Mesothelial cell of epicardium (in vitro differentiated cells): ENCODE data around the gene CFAP45. TPM values are rescaled to one million over a fixed set of nuclear protein-coding genes. Genes with fewer than 3 reads are reported as not detected.
A peak's percentile ranks its signal among the peaks of the same experiment; 100 is the strongest.

Experiments
- DNase-seq, 2 experiments: peaks; one replicate each; pipeline ENCODE4 v3.0.0; 2021; ENCODE audit warnings: low spot score in 2 of 2; ENCODE audit not compliant: unreplicated experiment in 2 of 2
- H3K27ac Mint-ChIP-seq: 2 replicates; pipeline ENCODE4 v1.8.0; 2021; ENCODE audit warnings: mixed read lengths
- H3K27me3 Mint-ChIP-seq: 2 replicates; pipeline ENCODE4 v1.8.0; 2021; ENCODE audit warnings: low read depth, mixed read lengths
- H3K36me3 Mint-ChIP-seq: 2 replicates; pipeline ENCODE4 v1.8.0; 2021; ENCODE audit warnings: mixed read lengths
- H3K4me1 Mint-ChIP-seq: 2 replicates; pipeline ENCODE4 v1.8.0; 2021; ENCODE audit warnings: mixed read lengths
- H3K4me3 Mint-ChIP-seq: 2 replicates; pipeline ENCODE4 v1.8.0; 2021; ENCODE audit warnings: mild to moderate bottlenecking, moderate library complexity, mixed read lengths
- H3K9me3 Mint-ChIP-seq: 2 replicates; pipeline ENCODE4 v1.8.0; 2021; ENCODE audit warnings: mixed read lengths
- total RNA-seq: library from RNA; stranded (reverse); gene quantifications from 3 replicates; pipeline ENCODE4 v1.2.1, GENCODE V29; 2021
- TF ChIP-seq, protein P1 (sequence below): fragments of 200-600 bp; sonication (generic); IDR thresholded peaks from one replicate; pipeline ENCODE4 v1.5.0; 2021; ENCODE audit warnings: antibody characterized with exemption; ENCODE audit not compliant: unreplicated experiment

The CFAP45 gene
- total RNA-seq, 1 donor from 2014 or later, result 0.20 TPM

DNA sequence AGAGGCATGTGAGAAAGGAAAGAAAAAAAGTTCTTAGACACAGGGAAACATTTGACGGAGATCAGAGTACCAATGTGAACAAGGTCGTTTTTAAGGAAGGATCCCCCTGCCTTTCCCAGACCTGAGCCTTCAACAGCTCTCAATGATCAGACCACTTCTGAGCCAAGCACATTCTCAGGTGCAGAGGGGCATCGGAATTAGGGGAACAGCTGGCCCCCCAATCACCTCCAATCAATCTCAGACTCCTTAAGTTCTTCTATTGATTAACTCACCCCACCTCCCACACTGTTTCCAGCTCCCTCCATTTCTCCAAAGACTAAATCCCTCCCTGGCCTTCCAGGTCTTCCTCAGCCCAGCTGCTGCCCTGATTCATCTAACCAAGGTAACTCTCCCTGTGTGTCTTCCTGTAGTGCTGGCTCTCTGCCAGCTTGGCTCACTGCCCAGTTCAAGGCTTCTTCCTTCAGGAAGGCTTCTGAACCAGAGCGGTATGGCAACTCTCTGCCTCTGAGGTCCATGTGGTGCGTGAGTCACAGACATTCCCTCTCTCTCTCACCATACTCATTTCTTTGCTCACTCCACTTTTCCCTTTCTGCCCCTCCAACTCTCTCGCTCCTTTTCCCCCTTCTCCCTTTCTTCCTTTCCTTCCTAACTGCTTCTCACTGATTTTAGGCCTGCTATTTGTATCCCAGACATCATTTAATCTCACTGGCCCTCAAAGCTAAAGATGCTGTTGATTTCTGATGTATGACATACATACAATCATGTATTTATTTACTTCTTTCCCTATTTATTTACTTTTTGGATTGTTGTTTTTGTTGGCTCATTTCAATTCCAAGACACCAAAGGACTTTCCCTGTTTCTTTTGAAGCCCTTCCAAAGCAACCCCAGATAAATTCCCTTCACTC lies 18.1 kb downstream of the CFAP45 start:
- DNase-seq, result peak; percentile 91 to 94
- no peaks in the 10 kb centered on the region for H3K9me3 Mint-ChIP-seq
- H3K4me1 Mint-ChIP-seq, result no peaks in the 10 kb centered on the region
- H3K27ac Mint-ChIP-seq, result no peak overlapping the region
- TF ChIP-seq, protein P1, sequence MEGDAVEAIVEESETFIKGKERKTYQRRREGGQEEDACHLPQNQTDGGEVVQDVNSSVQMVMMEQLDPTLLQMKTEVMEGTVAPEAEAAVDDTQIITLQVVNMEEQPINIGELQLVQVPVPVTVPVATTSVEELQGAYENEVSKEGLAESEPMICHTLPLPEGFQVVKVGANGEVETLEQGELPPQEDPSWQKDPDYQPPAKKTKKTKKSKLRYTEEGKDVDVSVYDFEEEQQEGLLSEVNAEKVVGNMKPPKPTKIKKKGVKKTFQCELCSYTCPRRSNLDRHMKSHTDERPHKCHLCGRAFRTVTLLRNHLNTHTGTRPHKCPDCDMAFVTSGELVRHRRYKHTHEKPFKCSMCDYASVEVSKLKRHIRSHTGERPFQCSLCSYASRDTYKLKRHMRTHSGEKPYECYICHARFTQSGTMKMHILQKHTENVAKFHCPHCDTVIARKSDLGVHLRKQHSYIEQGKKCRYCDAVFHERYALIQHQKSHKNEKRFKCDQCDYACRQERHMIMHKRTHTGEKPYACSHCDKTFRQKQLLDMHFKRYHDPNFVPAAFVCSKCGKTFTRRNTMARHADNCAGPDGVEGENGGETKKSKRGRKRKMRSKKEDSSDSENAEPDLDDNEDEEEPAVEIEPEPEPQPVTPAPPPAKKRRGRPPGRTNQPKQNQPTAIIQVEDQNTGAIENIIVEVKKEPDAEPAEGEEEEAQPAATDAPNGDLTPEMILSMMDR, result no peak
- no peaks in the 10 kb centered on the region for H3K27me3 Mint-ChIP-seq
- H3K4me3 Mint-ChIP-seq, result no peak overlapping the region
- no peaks in the 10 kb centered on the region for H3K36me3 Mint-ChIP-seq

DNA sequence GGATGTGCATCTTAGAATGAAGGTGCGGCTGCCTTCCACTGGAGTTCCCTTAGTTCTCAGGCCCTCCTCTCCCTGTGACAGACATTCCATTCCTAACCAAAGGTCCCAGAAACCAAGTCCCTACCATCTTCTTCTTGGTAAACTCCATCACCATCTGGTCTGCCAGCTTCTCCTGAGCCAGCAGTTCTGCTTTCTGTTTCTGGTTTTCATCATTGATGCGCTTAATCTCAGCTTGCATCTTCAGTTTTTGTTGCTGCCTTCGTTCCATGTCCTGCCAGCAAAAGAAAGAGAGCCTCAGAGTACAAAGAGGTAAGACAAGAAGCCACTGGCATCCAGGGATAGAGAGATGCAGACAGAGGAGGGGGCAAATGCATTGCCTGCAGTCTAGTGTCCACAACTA lies 19.5 kb downstream of the CFAP45 start:
- no peaks in the 10 kb centered on the region for H3K4me1 Mint-ChIP-seq
- no peaks in the 10 kb centered on the region for H3K27me3 Mint-ChIP-seq
- DNase-seq, result no peak
- TF ChIP-seq, protein P1, result no peak
- no peaks in the 10 kb centered on the region for H3K9me3 Mint-ChIP-seq
- H3K36me3 Mint-ChIP-seq, result no peaks in the 10 kb centered on the region
- H3K27ac Mint-ChIP-seq, result no peak overlapping the region
- no peak overlapping the region for H3K4me3 Mint-ChIP-seq

DNA sequence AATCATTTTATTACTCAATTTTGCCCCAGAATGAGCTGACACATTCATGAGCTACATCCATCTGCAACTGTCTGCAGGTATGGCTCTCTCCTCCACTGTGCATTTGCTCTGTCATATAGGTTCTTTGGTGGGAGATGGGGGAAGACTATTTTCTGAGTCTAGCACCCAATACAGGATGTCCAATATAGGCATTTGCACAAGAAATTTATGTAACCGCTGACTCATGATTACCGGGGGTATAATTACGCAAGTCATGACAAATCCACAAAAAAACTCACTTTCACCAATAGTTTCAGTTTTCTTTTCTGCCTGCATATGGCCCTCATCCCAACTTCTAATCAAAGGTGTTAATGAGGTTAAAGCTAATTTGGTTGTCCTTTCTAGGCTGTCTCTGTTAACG lies 20.0 kb downstream of the CFAP45 start:
- Mint-ChIP-seq H3K4me3 (no peak overlapping the region), H3K27me3 (no peaks in the 10 kb centered on the region), H3K9me3 (no peaks in the 10 kb centered on the region), H3K27ac (no peak overlapping the region), H3K4me1 (no peaks in the 10 kb centered on the region), H3K36me3 (no peaks in the 10 kb centered on the region)
- TF ChIP-seq, protein P1, result no peak
- no peak for DNase-seq

DNA sequence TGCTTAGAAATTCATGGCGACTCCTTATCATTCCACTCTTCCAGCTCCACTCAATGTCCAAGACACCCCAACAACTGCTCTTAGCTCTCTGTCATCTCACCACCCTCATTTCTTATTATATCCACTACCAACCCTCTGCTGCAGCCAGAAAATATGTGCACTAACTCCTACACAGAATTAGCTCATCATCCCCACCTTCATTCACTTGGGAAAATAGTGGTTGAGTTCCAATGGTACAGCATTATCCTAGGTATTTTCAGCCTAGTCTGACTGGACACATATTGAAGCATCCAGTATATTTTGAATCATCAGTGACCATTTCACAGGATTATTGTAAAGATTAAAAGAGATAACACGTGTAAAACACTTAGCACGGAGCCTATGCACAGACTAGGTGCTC lies 20.8 kb downstream of the CFAP45 start:
- TF ChIP-seq, protein P1, result no peak
- Mint-ChIP-seq H3K4me3 (no peak overlapping the region), H3K27me3 (no peaks in the 10 kb centered on the region), H3K4me1 (no peaks in the 10 kb centered on the region), H3K36me3 (no peaks in the 10 kb centered on the region), H3K27ac (no peak overlapping the region), H3K9me3 (no peaks in the 10 kb centered on the region)
- no peak for DNase-seq

DNA sequence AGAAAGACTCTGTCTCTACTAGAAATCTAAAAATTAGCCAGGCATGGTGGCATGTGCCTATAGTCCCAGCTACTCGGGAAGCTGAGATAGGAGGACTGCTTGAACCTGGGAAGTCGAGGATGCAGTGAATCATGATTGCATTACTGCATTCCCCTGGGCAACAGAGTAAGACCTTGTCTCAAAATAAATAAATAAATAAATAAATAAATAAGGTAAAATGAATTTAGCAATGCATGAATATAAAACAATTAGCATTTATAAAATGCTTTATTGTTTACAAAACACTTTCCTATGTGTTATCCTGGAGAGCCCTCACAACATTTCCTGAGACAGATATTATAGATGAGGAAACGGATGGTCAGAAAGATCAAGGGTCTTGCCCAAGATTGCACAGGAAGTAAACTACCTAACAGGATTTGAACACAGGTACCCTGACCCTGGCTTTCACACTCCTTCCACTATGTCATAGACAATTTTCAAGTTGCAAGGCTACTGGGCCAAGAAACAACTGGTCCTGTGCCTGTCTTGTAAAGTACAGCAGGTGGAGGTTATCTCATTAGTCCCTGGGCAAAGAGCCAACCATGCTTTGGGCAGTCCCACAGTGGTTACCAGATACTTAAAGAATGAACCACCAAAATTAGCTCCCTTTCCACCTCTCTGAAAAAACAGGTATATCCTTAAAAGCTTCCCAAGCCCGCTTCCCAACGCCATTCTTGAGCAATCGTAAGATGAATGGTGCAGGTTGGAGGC lies 22.1 kb downstream of the CFAP45 start:
- no peak overlapping the region for H3K27ac Mint-ChIP-seq
- peaks cover 3% of the 10 kb centered on the region for H3K4me1 Mint-ChIP-seq
- H3K27me3 Mint-ChIP-seq, result peaks cover 2% of the 10 kb centered on the region
- no peak overlapping the region for H3K4me3 Mint-ChIP-seq
- TF ChIP-seq, protein P1, result no peak
- no peaks in the 10 kb centered on the region for H3K36me3 Mint-ChIP-seq
- no peak for DNase-seq
- no peaks in the 10 kb centered on the region for H3K9me3 Mint-ChIP-seq
